Measurements from ENCODE around the gene STARD10. TPM values are rescaled to one million over a fixed set of nuclear protein-coding genes. Genes with fewer than 3 reads are reported as not detected.

STARD10 gene
- total RNA-seq, 1 donor from 2014 or later: 20.9 TPM

- TF ChIP-seq, protein P1, sequence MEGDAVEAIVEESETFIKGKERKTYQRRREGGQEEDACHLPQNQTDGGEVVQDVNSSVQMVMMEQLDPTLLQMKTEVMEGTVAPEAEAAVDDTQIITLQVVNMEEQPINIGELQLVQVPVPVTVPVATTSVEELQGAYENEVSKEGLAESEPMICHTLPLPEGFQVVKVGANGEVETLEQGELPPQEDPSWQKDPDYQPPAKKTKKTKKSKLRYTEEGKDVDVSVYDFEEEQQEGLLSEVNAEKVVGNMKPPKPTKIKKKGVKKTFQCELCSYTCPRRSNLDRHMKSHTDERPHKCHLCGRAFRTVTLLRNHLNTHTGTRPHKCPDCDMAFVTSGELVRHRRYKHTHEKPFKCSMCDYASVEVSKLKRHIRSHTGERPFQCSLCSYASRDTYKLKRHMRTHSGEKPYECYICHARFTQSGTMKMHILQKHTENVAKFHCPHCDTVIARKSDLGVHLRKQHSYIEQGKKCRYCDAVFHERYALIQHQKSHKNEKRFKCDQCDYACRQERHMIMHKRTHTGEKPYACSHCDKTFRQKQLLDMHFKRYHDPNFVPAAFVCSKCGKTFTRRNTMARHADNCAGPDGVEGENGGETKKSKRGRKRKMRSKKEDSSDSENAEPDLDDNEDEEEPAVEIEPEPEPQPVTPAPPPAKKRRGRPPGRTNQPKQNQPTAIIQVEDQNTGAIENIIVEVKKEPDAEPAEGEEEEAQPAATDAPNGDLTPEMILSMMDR (IDR thresholded peaks at IDR 0.05): no peak
- H3K4me3 ChIP-seq: no peak overlapping the region
- no peaks in the 10 kb centered on the region for H3K27me3 ChIP-seq
- no peaks in the 10 kb centered on the region for H3K9me3 ChIP-seq
- H3K27ac ChIP-seq: peak overlapping the region in 1 of 2 donors; percentile 18
- H3K4me1 ChIP-seq: peaks cover 12 to 20% of the 10 kb centered on the region in 2 donors
- DNase-seq (ENCODE audit: low spot score in 2 of 2): no peak
- intact Hi-C loops (cut with DNase I): no loop called here
- no peaks in the 10 kb centered on the region for H3K36me3 ChIP-seq
Measured at GRCh38 chr11:72787216-72788104, 6.4 kb downstream of the STARD10 start.

DNA sequence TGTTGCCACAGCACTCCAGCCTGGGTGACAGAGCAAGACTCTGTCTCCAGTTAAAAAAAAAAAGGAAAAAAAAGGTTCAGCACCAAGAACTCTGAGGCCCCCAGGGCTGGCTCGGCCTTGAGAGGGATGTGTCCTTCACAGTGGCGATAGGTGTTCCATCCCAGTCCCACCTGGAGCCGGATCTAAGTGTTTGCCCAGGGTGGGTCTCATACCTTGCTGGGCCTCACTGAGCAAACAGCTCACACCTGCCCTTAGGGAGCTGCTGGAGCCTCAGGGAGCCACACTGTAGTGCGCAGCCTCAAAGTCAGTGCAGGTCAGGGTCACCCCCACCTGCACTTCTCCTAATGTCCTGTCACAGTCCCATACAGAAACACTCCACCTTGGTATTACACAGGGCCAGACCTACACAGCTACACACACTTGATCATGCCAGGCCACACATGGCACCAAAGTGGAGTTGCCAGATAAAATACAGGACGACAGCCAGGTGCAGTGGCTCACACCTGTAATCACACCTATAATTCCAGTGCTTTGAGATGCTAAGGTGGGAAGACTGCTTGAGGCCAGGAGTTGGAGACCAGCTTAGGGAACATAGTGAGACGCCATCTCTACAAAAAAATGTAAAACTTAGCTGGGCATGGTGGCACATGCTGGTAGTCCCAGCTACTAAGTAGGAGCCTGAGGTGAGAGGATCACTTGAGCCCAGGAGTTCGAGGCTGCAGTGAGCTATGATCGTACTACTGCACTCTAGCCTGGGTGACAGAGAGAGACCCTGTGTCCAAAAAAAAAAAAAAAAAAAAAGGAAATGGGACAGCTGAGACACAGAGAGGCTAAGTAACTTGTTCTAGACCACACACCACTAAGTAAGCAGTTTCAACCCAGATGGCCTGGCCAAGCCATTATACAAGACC, 7.3 kb downstream of the STARD10 start:
- no peak for DNase-seq (ENCODE audit: low spot score in 2 of 2)
- intact Hi-C loops (cut with DNase I): no loop called here
- no peaks in the 10 kb centered on the region for H3K27me3 ChIP-seq
- TF ChIP-seq, protein P1 (IDR thresholded peaks at IDR 0.05): no peak
- H3K4me1 ChIP-seq: peaks cover 12 to 27% of the 10 kb centered on the region in 2 donors
- H3K27ac ChIP-seq: no peak overlapping the region
- no peaks in the 10 kb centered on the region for H3K36me3 ChIP-seq
- no peaks in the 10 kb centered on the region for H3K9me3 ChIP-seq
- no peak overlapping the region for H3K4me3 ChIP-seq

GRCh38 chr11:72784662-72785061, 9.2 kb downstream of the STARD10 start:
- Histone ChIP-seq H3K9me3 (no peaks in the 10 kb centered on the region), H3K27ac (no peak overlapping the region), H3K4me1 (peaks cover 16 to 31% of the 10 kb centered on the region in 2 donors), H3K27me3 (no peaks in the 10 kb centered on the region), H3K36me3 (no peaks in the 10 kb centered on the region), H3K4me3 (no peak overlapping the region)
- DNase-seq (ENCODE audit: low spot score in 2 of 2): no peak
- TF ChIP-seq, protein P1 (IDR thresholded peaks at IDR 0.05): no peak
- intact Hi-C loops (cut with DNase I): no loop called here

- DNase-seq (ENCODE audit: low spot score in 2 of 2): no peak
- no peaks in the 10 kb centered on the region for H3K27me3 ChIP-seq
Measured at GRCh38 chr11:72783144-72783905, 10.5 kb downstream of the STARD10 start.

More at GRCh38 chr11:72783144-72783905, 10.5 kb downstream of the STARD10 start:
- peaks cover 8 to 23% of the 10 kb centered on the region in 2 donors for H3K4me1 ChIP-seq
- no peaks in the 10 kb centered on the region for H3K9me3 ChIP-seq
- no peak overlapping the region for H3K27ac ChIP-seq
- TF ChIP-seq, protein P1 (IDR thresholded peaks at IDR 0.05): no peak
- no peak overlapping the region for H3K4me3 ChIP-seq
- H3K36me3 ChIP-seq: no peaks in the 10 kb centered on the region
- intact Hi-C loops (cut with DNase I): no loop called here
